Mesothelial cell of epicardium (in vitro differentiated cells): Measurements from ENCODE around the gene OR51A2. TPM values are rescaled to one million over a fixed set of nuclear protein-coding genes. Genes with fewer than 3 reads are reported as not detected.
"Not testable (repeated sequence)": the region's sequence is repeated elsewhere in the genome, so short reads cannot be mapped to it uniquely, and the experiment has no call there.

Source experiments
- DNase-seq, 2 experiments: peaks; one replicate each; pipeline ENCODE4 v3.0.0; 2021; ENCODE audit warnings: low spot score in 2 of 2; ENCODE audit not compliant: unreplicated experiment in 2 of 2
- H3K27ac Mint-ChIP-seq: 2 replicates; pipeline ENCODE4 v1.8.0; 2021; ENCODE audit warnings: mixed read lengths
- H3K27me3 Mint-ChIP-seq: 2 replicates; pipeline ENCODE4 v1.8.0; 2021; ENCODE audit warnings: low read depth, mixed read lengths
- H3K36me3 Mint-ChIP-seq: 2 replicates; pipeline ENCODE4 v1.8.0; 2021; ENCODE audit warnings: mixed read lengths
- H3K4me1 Mint-ChIP-seq: 2 replicates; pipeline ENCODE4 v1.8.0; 2021; ENCODE audit warnings: mixed read lengths
- H3K4me3 Mint-ChIP-seq: 2 replicates; pipeline ENCODE4 v1.8.0; 2021; ENCODE audit warnings: mild to moderate bottlenecking, moderate library complexity, mixed read lengths
- H3K9me3 Mint-ChIP-seq: 2 replicates; pipeline ENCODE4 v1.8.0; 2021; ENCODE audit warnings: mixed read lengths
- total RNA-seq: library from RNA; stranded (reverse); gene quantifications from 3 replicates; pipeline ENCODE4 v1.2.1, GENCODE V29; 2021
- TF ChIP-seq, protein P1 (sequence below): fragments of 200-600 bp; sonication (generic); IDR thresholded peaks from one replicate; pipeline ENCODE4 v1.5.0; 2021; ENCODE audit warnings: antibody characterized with exemption; ENCODE audit not compliant: unreplicated experiment

The OR51A2 gene
- not detected in 3 replicates for total RNA-seq

- not testable (repeated sequence) for H3K4me3 Mint-ChIP-seq, H3K4me1 Mint-ChIP-seq, H3K36me3 Mint-ChIP-seq, H3K9me3 Mint-ChIP-seq, H3K27ac Mint-ChIP-seq, DNase-seq
- H3K27me3 Mint-ChIP-seq = peaks cover 38% of the 10 kb centered on the region
These were observed at the start of gene OR51A2 for GRCh38 chr11:4955613-4956012. TSS of gene OR51A2 (minus strand) at chr11:4955713. CDS start at chr11:4955713, 0 bp downstream.

DNA sequence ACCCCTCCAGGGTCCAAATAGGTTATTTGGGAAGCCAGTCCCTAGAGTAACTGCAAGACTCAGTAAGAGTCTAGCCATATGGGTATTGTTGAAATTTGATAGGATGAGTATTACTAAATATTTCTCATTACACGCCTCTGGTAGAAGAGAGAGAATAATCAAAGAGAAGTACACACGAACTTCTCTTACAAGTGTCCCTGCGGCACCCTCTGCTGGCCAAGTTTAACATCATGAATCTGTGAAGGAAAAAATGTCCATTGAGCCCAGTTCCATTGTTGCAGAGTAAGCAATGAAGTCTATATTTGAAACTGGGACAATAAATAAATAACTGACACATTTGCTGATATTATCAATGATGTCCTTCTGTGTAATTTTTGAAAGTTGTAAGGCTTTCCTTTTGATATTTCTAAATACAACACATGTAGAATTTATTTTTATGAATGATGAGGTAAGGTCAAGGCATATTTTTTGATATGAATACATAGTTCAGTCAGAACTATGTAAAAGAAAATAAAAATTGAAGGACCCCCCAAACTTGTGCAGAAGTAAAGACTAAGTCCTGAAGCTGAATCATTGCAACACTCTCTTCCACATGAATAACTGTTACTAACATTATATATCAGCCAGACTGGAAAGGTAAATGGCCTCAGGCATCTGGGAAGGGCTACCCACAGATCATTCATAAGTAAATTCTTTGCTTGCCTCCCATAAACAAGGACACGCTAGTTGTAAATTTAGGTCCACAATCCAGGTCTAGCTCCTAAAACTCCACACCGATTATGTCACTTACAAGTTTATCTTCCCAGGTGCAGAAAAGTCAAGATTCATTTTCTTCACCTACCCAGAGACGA lies 49.1 kb upstream of the OR51A2 start:
- Mint-ChIP-seq H3K27ac (no peak overlapping the region), H3K36me3 (no peaks in the 10 kb centered on the region), H3K4me3 (no peak overlapping the region), H3K27me3 (peaks cover 19% of the 10 kb centered on the region), H3K4me1 (peaks cover 8% of the 10 kb centered on the region), H3K9me3 (no peaks in the 10 kb centered on the region)
- peak in 1 of 2 experiments; percentile 54 for DNase-seq
- TF ChIP-seq, protein P1, sequence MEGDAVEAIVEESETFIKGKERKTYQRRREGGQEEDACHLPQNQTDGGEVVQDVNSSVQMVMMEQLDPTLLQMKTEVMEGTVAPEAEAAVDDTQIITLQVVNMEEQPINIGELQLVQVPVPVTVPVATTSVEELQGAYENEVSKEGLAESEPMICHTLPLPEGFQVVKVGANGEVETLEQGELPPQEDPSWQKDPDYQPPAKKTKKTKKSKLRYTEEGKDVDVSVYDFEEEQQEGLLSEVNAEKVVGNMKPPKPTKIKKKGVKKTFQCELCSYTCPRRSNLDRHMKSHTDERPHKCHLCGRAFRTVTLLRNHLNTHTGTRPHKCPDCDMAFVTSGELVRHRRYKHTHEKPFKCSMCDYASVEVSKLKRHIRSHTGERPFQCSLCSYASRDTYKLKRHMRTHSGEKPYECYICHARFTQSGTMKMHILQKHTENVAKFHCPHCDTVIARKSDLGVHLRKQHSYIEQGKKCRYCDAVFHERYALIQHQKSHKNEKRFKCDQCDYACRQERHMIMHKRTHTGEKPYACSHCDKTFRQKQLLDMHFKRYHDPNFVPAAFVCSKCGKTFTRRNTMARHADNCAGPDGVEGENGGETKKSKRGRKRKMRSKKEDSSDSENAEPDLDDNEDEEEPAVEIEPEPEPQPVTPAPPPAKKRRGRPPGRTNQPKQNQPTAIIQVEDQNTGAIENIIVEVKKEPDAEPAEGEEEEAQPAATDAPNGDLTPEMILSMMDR = peak; percentile 63

DNA sequence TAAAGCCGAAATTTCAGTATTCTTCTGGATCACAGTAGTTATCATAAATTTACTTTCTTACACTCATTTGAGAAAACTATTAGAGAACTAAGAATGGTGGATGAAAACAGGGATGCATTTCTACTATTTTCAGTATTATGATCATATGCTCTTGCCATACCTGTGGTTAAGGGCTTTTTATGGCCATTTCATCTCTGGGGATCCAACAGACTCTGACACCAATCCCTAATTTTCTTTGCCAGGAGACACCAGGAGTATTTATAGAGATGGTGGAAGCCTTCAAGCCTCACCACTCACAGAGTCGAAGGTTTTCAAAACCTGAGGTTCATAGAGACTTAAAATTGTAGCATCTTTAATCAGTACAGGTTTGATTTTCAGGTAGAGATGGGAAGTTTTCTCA lies 39.0 kb upstream of the OR51A2 start, which contains the start of gene OR51L1:
Gene OR51L1 (plus strand): TSS at position 301 of the 400 bp plus-strand sequence. CDS start 4,132 bp downstream, outside the sequence.
- H3K36me3 Mint-ChIP-seq = no peaks in the 10 kb centered on the region
- H3K27ac Mint-ChIP-seq = no peak within 1 kb of the TSS
- H3K27me3 Mint-ChIP-seq = peaks cover 23% of the 10 kb centered on the region
- H3K4me3 Mint-ChIP-seq = no peak within 1 kb of the TSS
- no peak for DNase-seq
- no peaks in the 10 kb centered on the region for H3K9me3 Mint-ChIP-seq
- TF ChIP-seq, protein P1 = no peak
- no peaks in the 10 kb centered on the region for H3K4me1 Mint-ChIP-seq

- Mint-ChIP-seq H3K4me1 (no peaks in the 10 kb centered on the region), H3K4me3 (no peak overlapping the region), H3K36me3 (no peaks in the 10 kb centered on the region), H3K9me3 (no peaks in the 10 kb centered on the region), H3K27ac (no peak overlapping the region), H3K27me3 (peaks cover 15% of the 10 kb centered on the region)
- no peak for DNase-seq
- TF ChIP-seq, protein P1 = no peak
These were observed 35.5 kb upstream of the OR51A2 start for GRCh38 chr11:4991060-4991459.

DNA sequence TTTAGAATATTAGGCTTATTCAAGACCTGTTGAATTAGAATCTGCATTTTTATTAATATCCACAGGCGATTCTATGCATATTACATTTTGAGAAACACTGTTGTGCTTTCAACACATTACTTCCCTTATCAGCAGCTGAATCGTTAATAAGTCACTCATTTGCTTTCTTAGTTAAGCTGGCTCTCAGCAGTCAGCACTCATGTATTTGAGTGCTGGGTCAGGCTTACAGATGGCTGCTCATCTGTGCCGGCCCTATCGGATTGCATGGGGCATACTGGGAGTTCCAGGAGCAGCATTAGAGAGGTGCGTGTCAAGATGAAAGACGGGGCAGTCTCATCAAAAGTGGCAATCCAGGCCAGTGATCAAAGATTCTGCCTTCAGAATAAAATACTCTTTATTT lies 28.3 kb upstream of the OR51A2 start:
- H3K4me1 Mint-ChIP-seq = no peaks in the 10 kb centered on the region

GRCh38 chr11:4982678-4983077 lies 27.2 kb upstream of the OR51A2 start:
- DNase-seq = no peak
- H3K4me3 Mint-ChIP-seq = no peak overlapping the region
- peaks cover 5% of the 10 kb centered on the region for H3K9me3 Mint-ChIP-seq
- H3K36me3 Mint-ChIP-seq = no peaks in the 10 kb centered on the region
- H3K27ac Mint-ChIP-seq = no peak overlapping the region
- peaks cover 8% of the 10 kb centered on the region for H3K27me3 Mint-ChIP-seq
- no peaks in the 10 kb centered on the region for H3K4me1 Mint-ChIP-seq
- TF ChIP-seq, protein P1 = no peak

More for the DNA sequence above, 28.3 kb upstream of the OR51A2 start:
- H3K9me3 Mint-ChIP-seq = no peaks in the 10 kb centered on the region
- no peak for DNase-seq
- H3K27ac Mint-ChIP-seq = no peak overlapping the region
- no peak overlapping the region for H3K4me3 Mint-ChIP-seq
- peaks cover 6% of the 10 kb centered on the region for H3K27me3 Mint-ChIP-seq
- no peaks in the 10 kb centered on the region for H3K36me3 Mint-ChIP-seq
- TF ChIP-seq, protein P1 = no peak
